IPS DF 6.9 (cell line): ENCODE results near the gene CLEC4F.
A peak's percentile ranks its signal among the peaks of the same experiment; 100 is the strongest.

Experiments
- DNase-seq: peaks from one replicate; pipeline ENCODE4 v3.0.0-alpha.2; 2013; ENCODE audit warnings: low read depth, low spot score
- H3K27ac ChIP-seq: one replicate; pipeline ENCODE4 v1.5.1; 2013; ENCODE audit warnings: low read length, control low read depth
- H3K27me3 ChIP-seq: 2 replicates; pipeline ENCODE4 v1.6.1; 2013; ENCODE audit warnings: mild to moderate bottlenecking, low read length; ENCODE audit not compliant: control insufficient read depth, insufficient read depth
- H3K36me3 ChIP-seq: 2 replicates; pipeline ENCODE4 v1.6.1; 2013; ENCODE audit warnings: low read length; ENCODE audit not compliant: control insufficient read depth, insufficient read depth
- H3K4me1 ChIP-seq: 2 replicates; pipeline ENCODE4 v1.6.1; 2013; ENCODE audit warnings: low read length; ENCODE audit not compliant: control insufficient read depth, insufficient read depth
- H3K4me3 ChIP-seq: 2 replicates; pipeline ENCODE4 v1.5.1; 2013; ENCODE audit warnings: mild to moderate bottlenecking, low read length
- H3K9me3 ChIP-seq: 2 replicates; pipeline ENCODE4 v1.6.1; 2013; ENCODE audit warnings: low read length, inconsistent platforms; ENCODE audit not compliant: control insufficient read depth, insufficient read depth
- WGBS: extraction: QIAGEN DNeasy Blood & Tissue Kit; methylation state at CpG from one replicate; pipeline ENCODE4 v1.1.7; 2013; ENCODE audit warnings: mixed read lengths, missing lambda C conversion rate; ENCODE audit not compliant: insufficient read length, insufficient coverage; 5-methylcytosine and 5-hydroxymethylcytosine counted together

Gene CLEC4F

DNA sequence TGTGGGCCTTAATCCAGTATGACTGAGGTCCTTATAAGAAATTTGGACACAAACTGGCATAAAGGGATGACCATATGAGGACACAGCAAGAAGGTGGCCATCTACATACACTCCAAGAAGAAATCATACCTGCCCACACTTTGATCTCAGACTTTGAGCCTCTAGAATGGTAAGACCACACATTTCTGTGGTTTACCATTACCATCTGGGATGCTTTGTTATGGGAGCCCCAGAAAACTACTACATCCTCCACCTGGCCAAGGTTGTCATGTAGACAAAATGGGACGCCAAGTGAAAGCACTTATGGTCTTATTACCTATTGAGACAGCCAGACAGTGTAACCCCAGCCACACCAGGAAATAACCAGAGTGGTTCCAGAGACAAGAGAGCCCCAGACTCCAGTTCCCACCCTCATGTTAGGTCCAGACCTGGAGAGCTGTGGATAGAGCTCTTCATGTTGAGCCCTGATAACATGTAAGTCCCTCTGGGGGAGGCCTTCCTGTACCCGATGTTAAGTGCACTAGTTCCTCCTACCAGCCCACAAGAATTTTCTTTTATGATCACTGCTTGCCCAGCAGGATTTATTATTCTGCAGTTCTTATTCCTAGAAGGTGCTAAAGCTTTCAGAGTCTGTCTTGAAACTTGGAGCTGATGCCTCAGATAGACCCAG, 47.8 kb downstream of the CLEC4F start:
- H3K4me1 ChIP-seq = peaks cover 7% of the 10 kb centered on the region; the same call in 1 of the 2 replicates

DNA sequence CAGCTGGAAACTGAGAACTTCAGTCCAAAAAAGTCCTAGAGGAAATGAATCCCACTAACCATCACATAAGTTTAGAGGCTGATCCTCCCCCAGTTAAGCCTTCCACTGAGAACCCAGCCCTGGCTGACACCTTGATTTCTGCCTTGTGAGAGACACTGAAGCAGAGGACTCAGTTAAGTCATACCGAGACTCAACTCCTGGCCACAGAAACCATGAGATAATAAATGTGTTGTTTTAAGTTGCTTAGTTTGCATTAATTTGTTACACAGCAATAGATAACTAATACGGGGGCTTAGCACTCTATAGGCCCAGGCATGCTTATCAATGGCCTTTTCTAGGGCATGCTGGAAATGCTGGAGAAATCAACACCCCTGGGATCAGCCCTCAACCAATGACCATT, 49.0 kb downstream of the CLEC4F start:
- Histone ChIP-seq H3K27me3 (no peaks in the 10 kb centered on the region; the same call in 1 of the 2 replicates), H3K4me3 (no peak overlapping the region), H3K36me3 (no peaks in the 10 kb centered on the region), H3K27ac (no peak overlapping the region), H3K9me3 (no peaks in the 10 kb centered on the region), H3K4me1 (peaks cover 7% of the 10 kb centered on the region; the same call in 1 of the 2 replicates)
- no peak for DNase-seq
- no CpG with 5 or more reads among the region's 2 CpGs for WGBS

More for the DNA sequence above, 47.8 kb downstream of the CLEC4F start:
- Histone ChIP-seq H3K27ac (no peak overlapping the region), H3K27me3 (no peaks in the 10 kb centered on the region; the same call in 1 of the 2 replicates), H3K4me3 (no peak overlapping the region), H3K9me3 (no peaks in the 10 kb centered on the region), H3K36me3 (no peaks in the 10 kb centered on the region)
- WGBS = no CpG with 5 or more reads among the region's 2 CpGs
- no peak for DNase-seq

DNA sequence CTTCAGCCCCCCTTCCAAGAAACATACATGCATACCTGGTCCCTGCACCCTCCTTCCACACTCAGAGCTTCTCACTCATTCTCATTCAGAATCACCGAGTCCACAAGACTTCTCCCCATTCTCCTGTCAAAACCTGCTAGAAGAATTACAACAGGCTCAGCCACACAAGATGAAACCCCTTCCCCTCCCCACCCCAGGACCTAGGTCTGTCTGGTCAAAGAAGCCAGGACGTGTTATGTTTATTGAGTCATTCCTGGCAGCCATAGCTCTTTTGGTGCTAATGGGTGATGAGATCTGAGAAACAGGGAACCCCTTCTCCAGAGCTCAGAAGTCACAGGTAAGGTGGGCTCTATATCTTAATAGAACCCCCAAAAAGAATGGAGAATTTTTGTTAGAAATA, 50.9 kb downstream of the CLEC4F start:
- Histone ChIP-seq H3K27me3 (no peaks in the 10 kb centered on the region), H3K4me1 (peaks cover 7% of the 10 kb centered on the region; the same call in 1 of the 2 replicates), H3K27ac (no peak overlapping the region), H3K36me3 (no peaks in the 10 kb centered on the region), H3K9me3 (no peaks in the 10 kb centered on the region), H3K4me3 (no peak overlapping the region)
- DNase-seq = no peak
- no CpG with 5 or more reads among the region's 2 CpGs for WGBS

GRCh38 chr2:70768590-70769085, 51.8 kb downstream of the CLEC4F start:
- H3K9me3 ChIP-seq = no peaks in the 10 kb centered on the region
- no peak for DNase-seq
- H3K36me3 ChIP-seq = no peaks in the 10 kb centered on the region
- H3K4me1 ChIP-seq = peaks cover 9% of the 10 kb centered on the region; the same call in 1 of the 2 replicates
- H3K4me3 ChIP-seq = no peak overlapping the region
- no CpG with 5 or more reads among the region's 7 CpGs for WGBS
- no peaks in the 10 kb centered on the region for H3K27me3 ChIP-seq
- H3K27ac ChIP-seq = no peak overlapping the region

GRCh38 chr2:70767699-70768589, 52.5 kb downstream of the CLEC4F start, which contains the start of gene ADD2:
Gene ADD2, minus strand, starts transcription at chr2:70768200. Its CDS starts 61,792 bp downstream, at chr2:70706408.
- H3K27me3 ChIP-seq = no peaks in the 10 kb centered on the region
- no peaks in the 10 kb centered on the region for H3K36me3 ChIP-seq

DNA sequence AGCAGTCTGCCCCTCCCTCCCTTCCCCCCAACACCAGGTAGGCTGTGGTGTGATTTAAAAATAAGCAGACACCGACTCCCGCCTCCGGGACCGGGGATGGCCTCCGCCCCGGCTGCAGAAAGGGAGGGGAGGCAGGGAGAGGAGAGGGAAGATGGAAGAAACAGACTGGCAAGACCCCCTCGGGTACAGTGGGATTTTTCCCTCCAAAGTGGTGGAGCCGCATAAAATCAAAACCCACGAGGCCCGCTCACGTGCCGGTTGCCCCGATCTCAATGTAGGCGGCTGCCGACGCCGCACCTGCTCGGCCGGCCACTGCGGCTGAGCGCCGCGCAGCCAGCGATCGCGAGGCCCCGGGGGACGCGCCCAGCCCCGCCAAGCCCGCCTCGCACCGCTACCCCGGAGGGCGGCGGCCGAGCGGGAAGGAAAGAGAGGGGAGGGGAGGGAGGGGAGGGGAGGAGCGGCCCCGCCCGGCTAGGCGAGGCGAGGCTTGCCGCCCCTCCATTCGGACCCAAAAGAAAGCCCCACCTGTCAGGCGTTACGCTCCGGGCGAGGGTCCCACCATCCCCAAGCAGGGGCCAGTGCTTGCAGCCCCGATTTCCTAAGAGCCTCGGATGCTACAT, 53.2 kb downstream of the CLEC4F start:
- no peak overlapping the region for H3K27ac ChIP-seq
- H3K36me3 ChIP-seq = no peaks in the 10 kb centered on the region
- WGBS = no CpG with 5 or more reads among the region's 51 CpGs
- DNase-seq = no peak
- no peaks in the 10 kb centered on the region for H3K27me3 ChIP-seq
- H3K9me3 ChIP-seq = no peaks in the 10 kb centered on the region
- H3K4me3 ChIP-seq = peak overlapping the region; percentile 72
- peaks cover 9% of the 10 kb centered on the region; the same call in 1 of the 2 replicates for H3K4me1 ChIP-seq

More at GRCh38 chr2:70767699-70768589, 52.5 kb downstream of the CLEC4F start, which contains the start of gene ADD2:
- no peak for DNase-seq
- H3K27ac ChIP-seq = no peak within 1 kb of the TSS
- H3K4me1 ChIP-seq = peaks cover 9% of the 10 kb centered on the region; the same call in 1 of the 2 replicates
- H3K4me3 ChIP-seq = peak within 1 kb of the TSS; percentile 72
- WGBS = no CpG with 5 or more reads among the region's 74 CpGs
- H3K9me3 ChIP-seq = no peaks in the 10 kb centered on the region

DNA sequence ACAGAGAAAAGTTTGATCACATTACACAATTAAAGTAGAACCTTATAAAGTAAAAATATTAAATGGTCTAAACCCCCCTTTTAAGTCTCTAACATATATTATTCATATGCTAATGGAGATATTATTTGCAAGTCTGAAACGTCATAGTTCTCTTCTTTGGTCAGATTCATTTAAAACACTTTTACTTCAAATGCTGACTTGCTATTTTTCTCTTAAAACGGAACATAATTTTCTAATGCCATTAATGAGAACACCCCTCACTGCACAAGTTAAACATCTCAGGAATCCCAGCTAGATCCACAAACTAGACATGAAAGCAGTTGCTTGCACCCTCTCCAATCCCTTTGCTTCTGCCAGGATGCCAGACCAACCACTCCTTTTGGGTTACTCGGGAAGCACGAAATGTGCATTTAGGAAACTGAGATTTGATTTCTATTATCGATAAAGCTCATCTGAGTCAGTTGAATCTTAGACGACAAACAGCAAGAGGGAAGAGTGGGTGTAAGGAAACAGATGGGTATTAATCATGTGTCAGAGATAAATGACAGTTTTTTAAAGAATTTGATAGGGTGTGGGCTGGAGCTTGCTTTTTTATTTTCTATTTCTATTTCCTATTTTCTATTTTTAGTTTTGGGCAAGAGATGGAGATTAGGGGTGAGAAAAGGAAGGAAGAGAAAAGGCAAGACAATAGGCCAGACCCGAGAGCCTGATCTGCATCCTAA, 53.9 kb downstream of the CLEC4F start:
- Histone ChIP-seq H3K27ac (no peak overlapping the region), H3K4me1 (peaks cover 9% of the 10 kb centered on the region; the same call in 1 of the 2 replicates), H3K27me3 (no peaks in the 10 kb centered on the region), H3K9me3 (no peaks in the 10 kb centered on the region), H3K36me3 (no peaks in the 10 kb centered on the region), H3K4me3 (peak overlapping the region; percentile 72; the same call in 1 of the 2 replicates)
- no CpG with 5 or more reads among the region's 7 CpGs for WGBS
- DNase-seq = no peak

GRCh38 chr2:70765507-70765906, 54.9 kb downstream of the CLEC4F start:
- WGBS = no CpG with 5 or more reads among the region's 7 CpGs
- H3K4me3 ChIP-seq = no peak overlapping the region
- no peak overlapping the region for H3K27ac ChIP-seq
- H3K4me1 ChIP-seq = peaks cover 8% of the 10 kb centered on the region; the same call in 1 of the 2 replicates
- H3K27me3 ChIP-seq = no peaks in the 10 kb centered on the region
- H3K36me3 ChIP-seq = no peaks in the 10 kb centered on the region
- no peaks in the 10 kb centered on the region for H3K9me3 ChIP-seq
- no peak for DNase-seq

GRCh38 chr2:70759446-70759845, 61.0 kb downstream of the CLEC4F start:
- Histone ChIP-seq H3K27me3 (no peaks in the 10 kb centered on the region), H3K4me1 (peaks cover 6% of the 10 kb centered on the region), H3K4me3 (no peak overlapping the region), H3K36me3 (no peaks in the 10 kb centered on the region; the same call in 1 of the 2 replicates), H3K9me3 (no peaks in the 10 kb centered on the region), H3K27ac (no peak overlapping the region)
- no peak for DNase-seq
- no CpG with 5 or more reads among the region's 1 CpG for WGBS
